PC-9 (cell line): Measurements from ENCODE around the gene KIAA0753. TPM values are rescaled to one million over a fixed set of nuclear protein-coding genes. Genes with fewer than 3 reads are reported as not detected.

Source experiments
- BruUV-seq: library from RNA; stranded (reverse); fragments of 400-500 nt; replicated peaks from 2 replicates; lab custom pipeline; 2021; lab: Mats Ljungman, UMichigan
- CTCF ChIA-PET: fragments of 300-600 bp; sonication (Branson Sonifier 250); formaldehyde crosslinking; loops from one replicate; lab custom pipeline; 2022; ENCODE audit warnings: antibody characterized with exemption; lab: Charles Lee
- POLR2A ChIA-PET: fragments of 300-600 bp; sonication (Branson Sonifier 250); formaldehyde crosslinking; loops from one replicate; lab custom pipeline; 2022; ENCODE audit warnings: antibody characterized with exemption; ENCODE audit not compliant: unreplicated experiment; lab: Charles Lee
- DNase-seq, 2 experiments: peaks; one replicate each; pipeline versions ENCODE4 v3.0.0 to v3.0.0-alpha.2; 2015 to 2022; ENCODE audit warnings: mixed read lengths in 1 of 2
- H2AFZ ChIP-seq: fragments of 200-600 bp; sonication (generic); 2 replicates; pipeline ENCODE4 v1.8.1; 2017; ENCODE audit warnings: antibody characterized with exemption
- H3F3A ChIP-seq: fragments of 200-600 bp; sonication (generic); 2 replicates; pipeline ENCODE4 v1.8.1; 2017; ENCODE audit warnings: antibody characterized with exemption, mild to moderate bottlenecking, low read depth; ENCODE audit not compliant: insufficient read depth
- H3K27ac ChIP-seq: fragments of 200-600 bp; sonication (generic); 2 replicates; pipeline ENCODE4 v1.6.1; 2016; ENCODE audit warnings: mixed run types
- H3K27me3 ChIP-seq: fragments of 200-600 bp; sonication (generic); 2 replicates; pipeline ENCODE4 v1.6.1; 2016; ENCODE audit warnings: low read depth, mixed run types; ENCODE audit not compliant: insufficient read depth
- H3K36me3 ChIP-seq: fragments of 200-600 bp; sonication (generic); 2 replicates; pipeline ENCODE4 v1.6.1; 2016; ENCODE audit warnings: low read depth, mixed run types
- H3K4me1 ChIP-seq: fragments of 200-600 bp; sonication (generic); replicated peaks from 2 replicates; pipeline ENCODE4 v1.6.1; 2016; ENCODE audit warnings: mixed run types; ENCODE audit not compliant: insufficient read depth
- H3K4me2 ChIP-seq: fragments of 200-600 bp; sonication (generic); 2 replicates; pipeline ENCODE4 v1.6.1; 2017; ENCODE audit warnings: mixed run types
- H3K4me3 ChIP-seq: fragments of 200-600 bp; sonication (generic); 2 replicates; pipeline ENCODE4 v1.6.1; 2016; ENCODE audit warnings: mixed run types
- H3K79me2 ChIP-seq: fragments of 200-600 bp; sonication (generic); 2 replicates; pipeline ENCODE4 v1.6.1; 2017; ENCODE audit warnings: low read depth, mixed run types
- H3K9me2 ChIP-seq: fragments of 200-600 bp; sonication (generic); 2 replicates; pipeline ENCODE4 v1.8.1; 2017; ENCODE audit warnings: mild to moderate bottlenecking; ENCODE audit not compliant: insufficient read depth
- H3K9me3 ChIP-seq: fragments of 200-600 bp; sonication (generic); 2 replicates; pipeline ENCODE4 v1.8.1; 2016; ENCODE audit warnings: low read depth; ENCODE audit not compliant: insufficient read depth
- H4K20me1 ChIP-seq: fragments of 200-600 bp; sonication (generic); 2 replicates; pipeline ENCODE4 v1.8.1; 2017; ENCODE audit not compliant: insufficient read depth
- EZH2 ChIP-seq: fragments of 200-600 bp; sonication (generic); IDR thresholded peaks from 2 replicates; pipeline ENCODE4 v1.8.0; 2017; ENCODE audit warnings: antibody characterized with exemption, low read depth
- intact Hi-C: fragments of 100-400 bp; cut with micrococcal nuclease; formaldehyde crosslinking; loops from one replicate; pipeline ENCODE4 v1.10.0; 2022; ENCODE audit not compliant: unreplicated experiment
- total RNA-seq: library from RNA; stranded (reverse); gene quantifications from 2 replicates; pipeline ENCODE4 v1.2.3, GENCODE V29; 2021
- TF ChIP-seq, protein P1 (sequence below): fragments of 200-600 bp; sonication (generic); conservative IDR thresholded peaks from 2 replicates; pipeline ENCODE4 v1.6.1; 2017; ENCODE audit warnings: mixed run types, antibody characterized with exemption, mild to moderate bottlenecking, moderate library complexity

KIAA0753 gene
- total RNA-seq, 1 experiment from 2014 or later: 47.0 TPM

DNA sequence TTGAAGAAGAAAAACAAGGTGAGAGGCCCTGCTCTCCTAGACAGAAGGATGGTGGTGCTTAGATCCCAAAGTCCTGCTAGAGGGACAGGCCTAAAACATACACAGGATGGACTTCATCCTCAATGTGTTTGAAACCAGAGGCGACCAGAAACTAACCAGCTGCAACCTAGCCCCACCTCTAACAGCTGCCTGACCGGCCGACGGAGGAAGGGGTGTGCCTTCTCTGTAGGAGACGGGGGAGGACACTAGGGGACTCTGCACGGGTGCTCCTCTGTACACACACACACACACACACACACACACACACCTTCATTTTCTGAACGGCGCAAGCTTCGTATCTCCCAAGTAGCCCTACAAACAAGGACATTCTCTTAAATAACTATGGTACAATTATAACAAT, 59.9 kb downstream of the KIAA0753 start:
- H3F3A ChIP-seq: peaks cover 6% of the 10 kb centered on the region; the same call in 1 of the 2 replicates
- H3K27me3 ChIP-seq: no peaks in the 10 kb centered on the region
- ChIA-PET POLR2A (no interaction called here), CTCF (no interaction called here)
- no peaks in the 10 kb centered on the region for H3K9me2 ChIP-seq
- BruUV-seq: no TSS peak
- H3K36me3 ChIP-seq: peaks cover 36% of the 10 kb centered on the region
- no peak overlapping the region for H3K4me2 ChIP-seq
- DNase-seq: no peak
- H3K9me3 ChIP-seq: no peaks in the 10 kb centered on the region
- H3K27ac ChIP-seq: no peak overlapping the region
- no peaks in the 10 kb centered on the region for H3K4me1 ChIP-seq
- no peaks in the 10 kb centered on the region for H4K20me1 ChIP-seq
- no peaks in the 10 kb centered on the region for H3K79me2 ChIP-seq
- TF ChIP-seq, protein P1, sequence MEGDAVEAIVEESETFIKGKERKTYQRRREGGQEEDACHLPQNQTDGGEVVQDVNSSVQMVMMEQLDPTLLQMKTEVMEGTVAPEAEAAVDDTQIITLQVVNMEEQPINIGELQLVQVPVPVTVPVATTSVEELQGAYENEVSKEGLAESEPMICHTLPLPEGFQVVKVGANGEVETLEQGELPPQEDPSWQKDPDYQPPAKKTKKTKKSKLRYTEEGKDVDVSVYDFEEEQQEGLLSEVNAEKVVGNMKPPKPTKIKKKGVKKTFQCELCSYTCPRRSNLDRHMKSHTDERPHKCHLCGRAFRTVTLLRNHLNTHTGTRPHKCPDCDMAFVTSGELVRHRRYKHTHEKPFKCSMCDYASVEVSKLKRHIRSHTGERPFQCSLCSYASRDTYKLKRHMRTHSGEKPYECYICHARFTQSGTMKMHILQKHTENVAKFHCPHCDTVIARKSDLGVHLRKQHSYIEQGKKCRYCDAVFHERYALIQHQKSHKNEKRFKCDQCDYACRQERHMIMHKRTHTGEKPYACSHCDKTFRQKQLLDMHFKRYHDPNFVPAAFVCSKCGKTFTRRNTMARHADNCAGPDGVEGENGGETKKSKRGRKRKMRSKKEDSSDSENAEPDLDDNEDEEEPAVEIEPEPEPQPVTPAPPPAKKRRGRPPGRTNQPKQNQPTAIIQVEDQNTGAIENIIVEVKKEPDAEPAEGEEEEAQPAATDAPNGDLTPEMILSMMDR: no peak
- TF ChIP-seq EZH2: no peak
- no peak overlapping the region for H3K4me3 ChIP-seq
- intact Hi-C loops: no loop called here
- no peak overlapping the region for H2AFZ ChIP-seq

DNA sequence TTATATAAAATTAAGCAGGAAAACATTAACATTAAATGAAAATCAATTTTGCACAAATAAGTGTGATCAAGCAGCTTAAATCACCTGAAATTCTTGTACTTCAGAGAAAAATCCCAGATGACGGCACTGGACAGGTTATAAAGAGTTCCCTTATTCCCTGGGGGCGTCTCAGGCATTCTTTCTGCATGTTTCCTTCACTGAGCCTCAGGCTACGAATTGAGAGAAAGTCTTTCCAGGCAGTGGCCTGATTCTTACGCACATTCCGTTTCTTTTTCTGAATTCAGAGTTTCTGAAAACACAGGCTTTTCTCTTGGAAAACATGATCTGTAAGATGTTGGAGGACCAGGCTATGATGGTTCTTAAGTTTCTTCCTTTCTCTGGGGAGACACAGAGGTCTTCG, 62.0 kb downstream of the KIAA0753 start:
- POLR2A ChIA-PET: interaction anchor here (0.6 kb wide), 1 partner anchor 1373 kb away, joined by 3 read pairs; no protein-coding TSS in a partner anchor
- DNase-seq: no peak
- H3K79me2 ChIP-seq: no peaks in the 10 kb centered on the region

GRCh38 chr17:6577686-6578263, 62.7 kb downstream of the KIAA0753 start:
- peaks cover 9% of the 10 kb centered on the region; the same call in 1 of the 2 replicates for H3F3A ChIP-seq

More for the DNA sequence above, 62.0 kb downstream of the KIAA0753 start:
- no peaks in the 10 kb centered on the region for H3K27me3 ChIP-seq
- H3K9me2 ChIP-seq: no peaks in the 10 kb centered on the region
- H3K4me3 ChIP-seq: no peak overlapping the region
- no peak overlapping the region for H3K27ac ChIP-seq
- no TSS peak for BruUV-seq
- intact Hi-C loops: no loop called here
- CTCF ChIA-PET: interaction anchor here (1.5 kb wide), 1 partner anchor 107 kb away, joined by 8 read pairs; no protein-coding TSS in a partner anchor
- no peaks in the 10 kb centered on the region for H3K9me3 ChIP-seq
- H3K4me1 ChIP-seq: no peaks in the 10 kb centered on the region
- H2AFZ ChIP-seq: no peak overlapping the region
- peaks cover 16% of the 10 kb centered on the region; the same call in 1 of the 2 replicates for H3K36me3 ChIP-seq
- H3F3A ChIP-seq: peaks cover 12% of the 10 kb centered on the region; the same call in 1 of the 2 replicates
- no peak overlapping the region for H3K4me2 ChIP-seq
- no peaks in the 10 kb centered on the region for H4K20me1 ChIP-seq
- TF ChIP-seq, protein P1: no peak
- TF ChIP-seq EZH2: no peak

More at GRCh38 chr17:6577686-6578263, 62.7 kb downstream of the KIAA0753 start:
- ChIA-PET CTCF (interaction anchor here (1.5 kb wide), 1 partner anchor 106 kb away, joined by 8 read pairs; no protein-coding TSS in a partner anchor), POLR2A (interaction anchor here (0.7 kb wide), 2 partner anchors 49 to 77 kb away, joined by 3 read pairs; no protein-coding TSS in a partner anchor)
- Histone ChIP-seq H3K27me3 (no peaks in the 10 kb centered on the region), H3K9me2 (no peaks in the 10 kb centered on the region), H3K27ac (no peak overlapping the region), H3K4me1 (no peaks in the 10 kb centered on the region), H3K9me3 (no peaks in the 10 kb centered on the region), H4K20me1 (no peaks in the 10 kb centered on the region), H3K4me3 (no peak overlapping the region), H3K79me2 (no peaks in the 10 kb centered on the region), H2AFZ (no peak overlapping the region), H3K4me2 (no peak overlapping the region), H3K36me3 (0 out of 2 replicates have a peak, but pooled peaks cover 10% of the 10 kb centered on the region)
- intact Hi-C loops: loop anchor here (2.0 kb wide), 2 partner anchors 19 to 105 kb away; no protein-coding TSS in a partner anchor
- TF ChIP-seq, protein P1: no peak
- no peak for TF ChIP-seq EZH2
- BruUV-seq: no TSS peak
- DNase-seq: peak in 1 of 2 experiments; percentile 65
